Urinary bladder (tissue), 4 donors: ENCODE measurements around the gene RASGRP2. TPM values are rescaled to one million over a fixed set of nuclear protein-coding genes. Genes with fewer than 3 reads are reported as not detected.
A peak's percentile ranks its signal among the peaks of the same experiment; 100 is the strongest.

Experiments used
- DNase-seq: peaks from one replicate; pipeline ENCODE4 v3.0.0-alpha.2; 2015; ENCODE audit errors: extremely low spot score
- H3K27ac ChIP-seq: one replicate; pipeline ENCODE4 v1.5.1; 2013; ENCODE audit warnings: low read depth, mild to moderate bottlenecking, moderate library complexity
- H3K36me3 ChIP-seq: one replicate; pipeline ENCODE4 v1.6.1; 2013; ENCODE audit warnings: mild to moderate bottlenecking, moderate library complexity; ENCODE audit not compliant: insufficient read depth
- H3K4me1 ChIP-seq: one replicate; pipeline ENCODE4 v1.6.1; 2013; ENCODE audit warnings: mild to moderate bottlenecking, moderate library complexity; ENCODE audit not compliant: insufficient read depth
- H3K4me3 ChIP-seq: one replicate; pipeline ENCODE4 v1.5.1; 2013; ENCODE audit warnings: low read depth, low read length
- WGBS: extraction: QIAGEN DNeasy Blood & Tissue Kit; methylation state at CpG from one replicate; pipeline ENCODE4 v1.1.7; 2013; 5-methylcytosine and 5-hydroxymethylcytosine counted together
- polyA plus RNA-seq: library from polyadenylated mRNA; stranded (reverse); fragments of 200-250 nt; gene quantifications from one replicate; pipeline ENCODE4 v1.2.3, GENCODE V29; 2013
- total RNA-seq: library from RNA; depleted of rRNA; stranded (reverse); fragments of >200 nt; gene quantifications from one replicate; pipeline ENCODE4 v1.2.3, GENCODE V29; 2014
- donor health status: healthy with polysubstance abuse.
- donor health status: healthy.

RASGRP2 gene
- total and polyA plus RNA-seq, 2 donors = 7.6 to 46.1 TPM

DNA sequence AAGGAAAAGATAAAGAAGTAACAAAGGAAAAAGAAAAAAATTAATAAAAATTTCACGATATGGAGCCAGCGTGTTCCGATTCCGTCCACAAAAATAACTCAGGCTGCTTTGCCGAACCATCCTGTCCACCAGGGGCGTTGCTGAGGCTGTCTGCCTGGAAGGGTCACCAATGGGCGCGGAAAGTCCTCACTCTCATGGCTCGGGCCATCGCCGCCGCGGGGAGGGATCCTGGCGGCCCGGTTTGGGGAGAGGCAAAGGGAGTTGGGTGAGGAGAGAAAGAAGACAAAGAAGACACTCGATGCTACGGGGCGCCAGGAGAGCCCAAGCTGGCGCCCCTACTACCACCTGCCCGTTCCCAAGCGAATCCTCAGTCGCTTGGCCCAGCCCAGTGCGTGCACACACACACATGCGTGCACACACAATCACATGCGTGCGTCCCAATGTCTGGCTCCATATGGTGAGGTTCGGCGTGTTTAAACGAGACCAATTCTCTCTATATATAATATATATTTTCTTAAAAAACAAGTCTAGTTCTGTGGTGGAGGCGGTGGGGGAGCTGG, 21.4 kb upstream of the RASGRP2 start:
- WGBS = 88% methylated on average over 30 of the region's 30 CpGs
- Histone ChIP-seq H3K36me3 (peaks cover 23% of the 10 kb centered on the region), H3K4me1 (no peaks in the 10 kb centered on the region), H3K4me3 (no peak overlapping the region), H3K27ac (no peak overlapping the region)
- DNase-seq = no peak

DNA sequence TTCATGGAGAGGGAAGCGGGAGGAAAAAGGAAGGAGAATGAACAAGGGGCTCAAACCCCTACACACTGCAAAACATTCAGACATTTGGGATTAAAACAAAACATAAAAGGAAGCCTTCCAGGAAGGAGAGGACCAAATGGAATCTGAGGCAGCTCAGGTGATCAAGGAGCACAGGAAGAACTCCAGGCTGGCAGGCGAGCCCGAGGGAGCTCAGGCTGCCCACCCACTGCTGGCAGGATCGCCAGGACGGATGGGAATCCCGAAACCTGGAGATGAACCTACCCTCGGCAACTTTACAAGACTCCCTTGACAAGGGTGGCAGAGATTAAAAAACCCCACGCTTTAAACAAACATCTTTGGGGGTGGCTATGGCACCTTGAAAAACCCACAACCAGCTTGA, 20.8 kb upstream of the RASGRP2 start:
- Histone ChIP-seq H3K27ac (no peak overlapping the region), H3K4me3 (no peak overlapping the region), H3K4me1 (no peaks in the 10 kb centered on the region), H3K36me3 (peaks cover 20% of the 10 kb centered on the region)
- WGBS = 81% methylated on average over 8 of the region's 8 CpGs
- DNase-seq = no peak

DNA sequence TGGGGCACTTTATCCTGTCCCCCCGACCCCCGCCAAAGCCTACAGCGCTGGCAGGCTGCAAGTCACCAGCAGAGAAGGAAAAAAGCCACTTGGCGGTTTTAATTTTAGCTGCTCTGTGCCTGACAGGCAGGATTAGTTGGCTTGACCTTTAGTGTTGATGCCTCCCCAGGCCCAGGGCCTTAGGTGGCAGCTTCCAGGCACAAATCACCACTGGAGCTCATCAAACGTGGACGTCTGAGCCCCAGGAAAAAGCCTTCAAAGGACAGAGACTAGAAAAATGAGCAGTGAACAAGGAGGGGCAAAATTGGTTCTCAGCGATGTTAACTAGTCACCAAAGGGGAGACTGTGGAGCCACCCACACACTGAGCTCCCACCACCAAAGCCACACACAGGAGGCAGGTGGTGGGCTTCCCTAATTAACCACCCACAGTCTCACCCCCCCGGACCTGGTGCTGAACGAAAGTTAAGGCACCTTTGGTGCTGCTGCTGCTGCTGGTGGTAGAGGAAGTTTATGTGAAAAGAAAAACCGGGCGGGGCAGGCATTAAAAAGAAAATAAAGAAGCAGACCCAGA, 20.2 kb upstream of the RASGRP2 start:
- Histone ChIP-seq H3K36me3 (peaks cover 20% of the 10 kb centered on the region), H3K4me3 (no peak overlapping the region), H3K27ac (no peak overlapping the region), H3K4me1 (no peaks in the 10 kb centered on the region)
- 52% methylated on average over 11 of the region's 11 CpGs for WGBS
- DNase-seq = no peak

DNA sequence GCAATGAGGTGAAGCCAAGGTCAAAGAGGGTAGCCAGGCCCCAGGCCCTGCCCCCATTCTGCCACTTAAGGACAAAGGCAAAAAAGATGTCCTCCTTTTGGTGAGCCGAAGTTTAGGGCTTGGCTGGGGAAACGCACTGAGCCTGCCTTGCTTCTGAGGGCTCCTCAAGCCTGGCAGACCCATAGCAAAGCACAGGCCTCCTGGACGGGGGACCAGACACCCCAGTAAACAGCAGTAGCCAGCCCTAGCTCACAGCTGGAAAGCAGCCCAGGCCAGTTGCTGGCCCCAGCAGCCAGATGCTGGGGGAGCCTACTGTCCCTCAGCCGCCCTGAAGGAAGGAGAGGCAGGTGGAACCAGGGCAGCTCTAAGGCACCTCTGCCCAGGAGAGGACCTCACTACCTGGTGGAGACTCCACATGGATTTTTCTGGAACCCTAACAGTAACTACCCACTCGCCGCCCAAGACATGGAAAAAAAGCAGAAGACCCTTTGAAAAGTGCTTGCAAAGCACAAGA, 19.6 kb upstream of the RASGRP2 start:
- no peak for DNase-seq
- Histone ChIP-seq H3K4me3 (no peak overlapping the region), H3K4me1 (no peaks in the 10 kb centered on the region), H3K36me3 (peaks cover 17% of the 10 kb centered on the region), H3K27ac (no peak overlapping the region)
- WGBS = 48% methylated on average over 6 of the region's 6 CpGs

DNA sequence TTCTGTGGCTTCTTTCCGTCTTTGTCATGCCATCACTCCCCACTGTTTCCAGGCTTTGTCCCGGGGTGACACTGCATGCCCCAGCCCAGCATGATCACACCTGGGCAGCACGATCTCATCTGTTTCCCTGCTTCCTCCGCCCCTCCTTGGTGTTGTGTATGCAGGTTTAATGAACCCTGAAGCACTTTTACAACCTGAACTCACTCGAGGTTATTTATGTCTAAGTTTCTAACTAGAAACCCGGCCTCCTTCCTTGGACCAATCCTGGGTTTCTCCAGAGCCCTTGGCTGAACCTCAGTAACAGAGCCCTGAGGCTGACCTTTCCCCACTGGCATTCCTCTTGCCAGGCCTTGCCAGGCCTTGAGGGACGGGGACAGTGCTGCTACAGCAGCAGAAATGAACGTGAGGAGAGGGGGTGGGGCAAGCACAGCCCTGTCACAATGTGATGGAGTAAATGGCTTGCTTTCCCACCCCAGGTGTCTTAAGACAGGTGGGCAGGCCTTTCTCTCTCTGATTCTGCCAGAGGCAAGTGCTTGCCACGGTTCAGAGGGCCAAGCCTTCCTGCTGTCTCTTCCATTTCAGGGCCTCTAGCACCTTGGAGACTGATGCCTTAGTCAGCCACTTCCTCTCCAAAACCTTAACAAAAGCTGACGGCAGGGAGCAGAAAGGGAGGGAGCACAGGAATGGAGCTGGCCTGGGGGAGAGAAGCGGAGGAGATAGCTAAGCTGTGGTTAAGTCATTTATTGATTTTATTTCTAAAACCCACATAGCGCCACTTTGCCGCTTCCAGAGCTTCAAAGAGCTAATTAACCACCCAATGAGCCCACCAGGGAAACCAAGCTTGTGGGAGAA, 19.0 kb upstream of the RASGRP2 start:
- Histone ChIP-seq H3K4me3 (no peak overlapping the region), H3K36me3 (peaks cover 12% of the 10 kb centered on the region), H3K27ac (no peak overlapping the region), H3K4me1 (no peaks in the 10 kb centered on the region)
- 45% methylated on average over 13 of the region's 13 CpGs for WGBS
- no peak for DNase-seq

DNA sequence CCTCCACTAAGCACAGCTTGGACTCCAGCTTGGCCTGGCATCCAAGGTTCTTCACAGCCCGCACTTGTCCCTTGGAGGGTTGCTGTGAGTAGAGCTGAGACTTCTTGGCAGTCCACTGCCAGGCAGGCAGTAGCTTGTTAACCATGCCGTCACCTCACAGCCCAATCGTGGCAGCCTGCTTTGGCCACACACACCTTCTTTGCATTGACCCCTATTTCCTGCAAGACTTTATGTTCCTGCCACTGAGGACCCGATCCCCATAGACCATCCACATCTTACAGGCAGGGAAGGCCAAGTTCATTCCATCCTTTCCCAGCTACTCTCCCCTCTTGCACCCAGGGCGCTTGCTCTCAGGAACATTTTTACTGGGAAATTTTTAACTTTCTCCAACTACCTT, 18.3 kb upstream of the RASGRP2 start:
- 62% methylated on average over 5 of the region's 5 CpGs for WGBS
- no peaks in the 10 kb centered on the region for H3K4me1 ChIP-seq
- peaks cover 7% of the 10 kb centered on the region for H3K36me3 ChIP-seq
- no peak for DNase-seq
- no peak overlapping the region for H3K27ac ChIP-seq
- H3K4me3 ChIP-seq = no peak overlapping the region

DNA sequence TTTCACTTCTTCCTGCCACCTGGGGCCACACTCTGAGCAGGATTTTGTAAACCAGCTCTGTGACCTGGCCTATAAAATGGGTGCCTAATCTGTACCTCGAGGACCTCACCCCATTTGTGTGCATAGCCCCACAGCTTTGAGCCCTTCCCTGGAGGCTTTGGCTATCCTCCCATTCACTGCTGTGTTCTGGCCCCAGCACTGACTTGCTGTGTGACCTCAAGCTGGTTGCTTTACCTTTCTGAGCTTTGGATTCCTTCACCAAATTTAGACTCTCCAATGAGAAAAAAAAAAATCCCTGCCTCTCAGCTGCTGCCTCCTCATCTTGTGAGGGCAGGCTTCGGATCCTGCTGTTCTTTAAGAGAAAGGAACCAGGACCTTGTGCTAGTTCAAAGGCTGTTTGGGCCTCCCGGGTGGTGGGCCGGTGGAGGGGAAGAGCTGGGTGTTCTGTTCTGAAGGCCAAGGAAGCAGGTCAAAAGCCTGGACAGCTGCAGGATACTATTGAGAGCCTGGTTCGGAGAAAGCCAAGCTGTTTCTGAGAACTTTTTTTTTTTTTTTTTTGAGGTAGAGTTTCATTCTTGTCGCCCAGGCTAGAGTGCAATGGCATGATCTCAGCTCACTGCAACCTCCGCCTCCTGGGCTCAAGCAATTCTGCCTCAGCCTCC, 16.9 kb upstream of the RASGRP2 start:
- WGBS = 47% methylated on average over 7 of the region's 7 CpGs
- no peaks in the 10 kb centered on the region for H3K4me1 ChIP-seq
- peaks cover 6% of the 10 kb centered on the region for H3K36me3 ChIP-seq
- DNase-seq = no peak
- H3K4me3 ChIP-seq = no peak overlapping the region
- H3K27ac ChIP-seq = no peak overlapping the region

DNA sequence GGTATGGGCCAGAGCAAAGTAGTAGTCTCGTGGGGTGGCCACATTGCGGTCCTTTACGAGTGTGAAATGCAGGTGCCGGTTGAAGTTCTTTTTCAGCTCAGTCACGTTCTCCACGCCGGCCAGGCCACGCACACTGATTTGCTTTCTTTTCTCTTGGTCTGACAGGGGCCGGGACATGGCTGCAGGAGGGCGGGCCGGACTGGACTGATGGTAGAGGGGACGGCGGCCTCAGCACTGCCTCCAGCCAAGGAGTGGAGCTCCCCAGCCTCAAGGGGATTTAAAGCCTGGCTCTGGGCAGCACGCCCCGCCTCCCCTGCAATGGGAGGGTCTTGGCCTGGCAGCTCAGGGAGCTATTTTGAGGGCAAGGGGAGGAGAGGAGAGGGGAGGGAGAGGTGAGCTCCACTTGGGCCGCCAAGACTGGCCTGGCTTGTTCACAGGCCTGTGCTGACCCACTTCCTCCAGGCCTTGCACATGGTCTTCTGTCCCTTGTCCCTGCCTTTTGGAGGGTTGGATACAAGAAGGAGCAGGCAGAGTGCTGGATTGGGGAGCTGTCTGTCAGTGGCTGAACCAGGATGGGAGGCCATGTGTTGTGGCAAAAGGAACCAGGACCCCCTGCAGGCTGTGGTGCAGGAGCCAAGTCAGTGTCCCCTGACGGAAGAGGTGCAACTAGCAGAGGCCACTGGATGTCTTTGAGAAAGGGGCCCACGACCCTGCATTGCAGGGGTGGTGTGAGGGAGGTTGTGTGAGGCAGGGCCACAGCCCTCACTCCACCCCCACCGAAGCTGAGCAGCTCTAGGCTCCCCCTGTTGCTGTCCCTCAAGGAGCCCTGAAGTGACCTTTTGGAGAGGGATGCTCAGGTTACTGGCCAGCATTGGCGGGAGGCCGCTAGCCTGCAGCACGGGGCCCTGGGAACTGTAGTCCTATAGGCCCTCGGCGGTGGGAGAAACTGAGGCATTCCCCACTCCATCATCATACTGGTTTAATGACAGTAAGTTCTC, 16.1 kb upstream of the RASGRP2 start, which contains the start of gene PYGM:
PYGM (minus strand) TSS at position 253 of the 998 bp plus-strand sequence; CDS start at position 177, 76 bp downstream.
- no peaks in the 10 kb centered on the region for H3K4me1 ChIP-seq
- peak within 1 kb of the TSS; percentile 43 for H3K27ac ChIP-seq
- WGBS = 23% methylated on average over 24 of the region's 24 CpGs
- peaks cover 6% of the 10 kb centered on the region for H3K36me3 ChIP-seq
- no peak within 1 kb of the TSS for H3K4me3 ChIP-seq
- peak; percentile 54 for DNase-seq

DNA sequence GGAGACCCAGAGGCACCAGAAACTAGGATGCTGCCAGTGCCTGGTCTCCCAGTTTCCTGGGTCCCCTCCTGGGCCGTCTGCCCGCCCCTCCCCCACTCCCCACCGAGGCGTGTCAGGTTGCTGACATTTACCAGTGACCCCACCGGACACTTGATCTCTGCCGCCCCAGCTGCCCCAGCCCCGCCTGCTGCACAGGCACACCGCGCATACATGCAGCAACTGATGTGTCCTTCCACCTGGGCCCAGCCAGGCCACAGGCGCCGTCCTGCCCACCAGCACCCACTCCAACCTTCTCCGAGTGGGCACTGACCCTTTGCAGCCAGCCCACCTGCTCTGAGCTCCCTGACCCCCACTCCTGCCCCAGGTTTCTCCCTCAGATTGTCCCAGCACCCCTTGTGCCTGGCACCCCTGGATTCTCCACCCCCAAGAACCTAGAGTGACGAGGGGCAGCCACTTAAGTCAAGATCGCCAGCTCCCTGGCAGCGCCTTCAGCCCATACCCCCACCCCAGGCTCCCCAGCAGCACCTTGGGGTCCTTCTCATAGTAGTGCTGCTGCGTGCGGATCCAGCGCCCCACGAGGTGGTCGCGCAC, 15.3 kb upstream of the RASGRP2 start:
- peak overlapping the region; percentile 43 for H3K27ac ChIP-seq
- H3K36me3 ChIP-seq = peaks cover under 1% of the 10 kb centered on the region
- no peak overlapping the region for H3K4me3 ChIP-seq
- WGBS = 38% methylated on average over 21 of the region's 21 CpGs
- no peak for DNase-seq
- no peaks in the 10 kb centered on the region for H3K4me1 ChIP-seq

DNA sequence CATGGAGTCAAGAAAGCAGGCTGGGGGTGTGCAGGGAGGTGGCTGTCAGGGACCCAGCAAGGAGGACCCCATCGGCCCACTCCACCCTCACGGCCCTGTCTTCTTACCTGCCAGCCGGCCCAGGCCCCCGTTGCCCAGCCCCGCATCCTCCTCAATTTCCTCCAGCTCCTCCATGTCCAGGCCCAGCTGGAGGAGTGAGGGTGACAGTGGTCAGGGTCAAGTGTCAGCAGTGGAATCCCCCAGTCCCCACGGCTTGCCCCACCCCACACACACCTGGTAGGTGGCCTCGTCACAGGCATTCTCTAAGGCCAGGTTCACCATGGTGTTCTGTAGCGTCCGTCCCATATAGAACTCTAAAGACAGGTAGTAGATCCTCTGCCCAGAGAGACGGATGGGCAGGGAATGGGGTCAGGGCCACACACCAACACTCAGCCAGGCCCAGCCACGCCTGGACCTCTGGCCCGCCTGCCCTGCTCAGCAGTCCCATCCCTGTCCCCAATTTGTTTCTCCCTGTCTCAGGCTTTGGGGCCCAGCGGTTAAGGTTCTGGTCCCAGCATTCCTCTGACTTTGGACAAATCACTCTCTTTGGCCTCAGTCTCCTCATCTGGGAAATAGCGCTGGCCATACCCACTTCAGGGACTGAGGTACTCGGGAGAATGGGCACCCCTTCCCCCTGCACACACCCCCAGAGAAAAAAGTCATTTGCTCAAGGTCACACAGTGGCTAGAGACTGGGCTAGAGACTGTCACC, 14.6 kb upstream of the RASGRP2 start:
- Histone ChIP-seq H3K4me3 (no peak overlapping the region), H3K4me1 (no peaks in the 10 kb centered on the region), H3K27ac (no peak overlapping the region), H3K36me3 (no peaks in the 10 kb centered on the region)
- WGBS = 89% methylated on average over 15 of the region's 15 CpGs
- no peak for DNase-seq

DNA sequence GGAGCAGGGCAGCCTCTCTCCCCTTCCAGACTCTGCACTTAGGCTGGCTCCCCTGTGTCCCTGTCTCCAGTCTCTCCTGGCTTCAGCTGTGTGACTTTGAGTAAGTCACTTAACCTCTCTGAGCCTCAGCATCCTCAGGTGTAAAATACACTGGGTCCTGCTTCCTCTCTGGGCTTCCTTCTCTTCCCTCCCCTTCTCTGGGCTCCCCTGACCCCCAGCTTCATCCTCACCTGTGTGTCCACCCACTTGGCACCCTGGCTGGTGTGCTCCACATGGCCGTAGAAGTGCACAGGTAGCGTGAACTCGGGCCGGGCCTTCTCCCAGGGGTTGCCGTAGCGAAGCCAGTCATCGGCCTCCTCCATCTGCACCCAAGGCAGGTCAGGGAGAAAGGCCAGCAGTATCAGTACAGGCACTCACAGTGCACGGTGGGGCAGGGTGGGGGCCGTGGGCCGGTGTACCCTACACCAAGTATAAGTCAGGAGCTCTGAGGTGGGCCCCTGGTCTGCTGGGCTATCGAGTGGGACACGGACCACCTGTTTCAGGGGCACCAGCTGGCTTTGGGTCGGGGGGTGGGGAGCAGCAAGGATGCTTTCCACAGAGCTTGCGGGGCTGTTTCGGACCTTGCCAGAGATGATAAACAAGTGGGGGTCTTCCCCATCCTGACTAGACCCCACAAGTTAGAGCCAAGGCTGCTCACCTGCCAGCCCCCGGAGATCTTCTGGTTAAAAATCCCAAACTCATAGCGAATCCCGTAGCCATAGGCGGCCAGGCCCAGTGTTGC, 13.8 kb upstream of the RASGRP2 start:
- no peak for DNase-seq
- H3K36me3 ChIP-seq = no peaks in the 10 kb centered on the region
- no peak overlapping the region for H3K27ac ChIP-seq
- no peak overlapping the region for H3K4me3 ChIP-seq
- WGBS = 87% methylated on average over 19 of the region's 19 CpGs
- H3K4me1 ChIP-seq = no peaks in the 10 kb centered on the region
